ENCODE results near the gene A3GALT2. TPM values are rescaled to one million over a fixed set of nuclear protein-coding genes. Genes with fewer than 3 reads are reported as not detected.

A3GALT2 gene
- polyA plus RNA-seq, 1 donor, result not detected

Other genes starting within 250 kb of the A3GALT2 start
- gene AZIN2, start 239.9 kb downstream of the A3GALT2 start, polyA plus RNA-seq (ENCODE audit: insufficient read length), result 5.2 TPM
- 7.5 TPM for gene TRIM62, start 139.1 kb downstream of the A3GALT2 start, polyA plus RNA-seq (ENCODE audit: insufficient read length)
- gene ZNF362, start 64.6 kb downstream of the A3GALT2 start, polyA plus RNA-seq (ENCODE audit: insufficient read length), result 35.1 TPM
- 77.9 TPM for gene PHC2, start 110.0 kb upstream of the A3GALT2 start, polyA plus RNA-seq (ENCODE audit: insufficient read length)
- 2.8 TPM for gene ZSCAN20, start 151.5 kb upstream of the A3GALT2 start, polyA plus RNA-seq (ENCODE audit: insufficient read length)

Measured in hindlimb muscle (tissue), 1 donor.